Iris pigment epithelial cell (primary cell): ENCODE measurements around the gene TAL2.

ENCODE experiments used
- DNase-seq: peaks from one replicate; pipeline ENCODE4 v3.0.0-alpha.2; 2011; ENCODE audit warnings: low read depth

The TAL2 gene

DNA sequence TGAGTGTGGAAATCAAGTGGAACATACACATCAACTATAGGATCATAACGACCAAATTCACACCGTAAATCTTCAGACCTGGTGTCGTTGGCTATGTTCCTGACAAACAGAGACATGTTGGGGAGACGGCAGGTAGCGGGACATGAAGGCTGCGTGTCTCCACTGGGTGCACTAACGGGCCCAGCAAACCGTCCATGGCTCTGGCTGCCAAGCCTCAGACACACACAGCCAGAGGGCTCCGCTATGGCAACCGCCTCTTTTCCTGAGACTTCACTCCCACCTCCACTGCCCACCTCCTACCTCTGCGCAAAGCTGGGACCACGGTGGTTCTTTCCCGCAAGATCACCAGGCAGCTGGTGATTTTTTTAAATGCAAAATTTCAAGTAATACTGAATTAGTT lies 48.4 kb downstream of the TAL2 start:
- no peak for DNase-seq

DNA sequence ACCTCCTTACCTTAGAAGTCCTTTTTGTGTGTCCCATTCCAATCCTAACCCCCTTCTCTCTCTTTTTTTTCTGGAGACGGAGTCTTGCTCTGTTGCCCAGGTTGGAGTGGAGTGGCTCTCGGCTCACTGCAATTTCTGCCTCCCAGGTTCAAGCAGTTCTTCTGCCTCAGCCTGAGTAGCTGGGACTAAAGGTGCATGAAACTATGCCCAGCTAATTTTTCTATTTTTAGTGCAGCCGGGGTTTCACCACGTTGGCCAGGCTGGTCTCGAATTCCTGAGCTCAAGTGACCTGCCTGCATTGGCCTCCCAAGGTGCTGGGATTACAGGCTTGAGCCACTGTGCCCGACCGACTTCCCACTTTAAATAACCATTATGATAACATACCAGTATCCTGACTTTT lies 49.6 kb downstream of the TAL2 start:
- no peak for DNase-seq

DNA sequence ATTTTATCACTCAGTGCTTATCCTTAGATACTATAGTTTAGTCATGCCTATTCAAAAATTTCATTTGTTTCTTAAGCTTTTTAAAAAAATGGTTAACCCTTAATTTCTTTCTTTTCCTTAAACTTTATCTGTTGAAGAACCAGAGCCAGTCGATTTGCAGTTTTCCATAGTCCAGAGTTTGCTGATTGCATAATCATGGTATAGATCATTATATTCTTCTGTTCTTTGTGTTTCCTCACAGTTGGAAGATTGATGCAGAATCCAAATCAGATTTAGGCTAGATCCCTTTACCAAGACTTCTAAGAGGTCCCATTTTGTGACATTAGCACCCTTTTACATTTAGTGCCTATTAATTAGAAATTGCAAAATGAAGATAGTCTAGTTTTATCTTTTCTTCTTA lies 50.0 kb downstream of the TAL2 start:
- no peak for DNase-seq
